A549 (cell line): ENCODE results near the gene DLG4.

Experiments used
- BHLHE40 ChIP-seq: IDR thresholded peaks from 2 replicates; pipeline ENCODE4 v1.6.1; 2012; ENCODE audit warnings: low read depth, low read length, inconsistent platforms
- JUN ChIP-seq, 2 experiments: fragments of >200 bp; sonication (Bioruptor Twin); formaldehyde crosslinking; IDR thresholded peaks; 2 replicates in 1 of 2; 3 replicates in 1 of 2; pipeline ENCODE4 v1.6.1; 2016 to 2017
- PHF8 ChIP-seq: fragments of 200-600 bp; sonication (generic); IDR thresholded peaks from 2 replicates; pipeline ENCODE4 v1.6.1; 2016; ENCODE audit warnings: low read depth, mild to moderate bottlenecking, antibody characterized with exemption, moderate library complexity, borderline replicate concordance
- POLR2A ChIP-seq: IDR thresholded peaks from 2 replicates; pipeline ENCODE4 v1.6.1; 2012; ENCODE audit warnings: mild to moderate bottlenecking, low read length
- POLR2AphosphoS2 ChIP-seq: conservative IDR thresholded peaks from 2 replicates; pipeline ENCODE4 v1.6.1; 2012; ENCODE audit warnings: low read length, improper control_type of control experiment, inconsistent platforms
- RAD21 ChIP-seq, 2 experiments: fragments of >200 bp in 1 of 2; sonication (Bioruptor Twin) in 1 of 2; formaldehyde crosslinking in 1 of 2; IDR thresholded peaks in 1 of 2; conservative IDR thresholded peaks in 1 of 2; 2 replicates in 1 of 2; 3 replicates in 1 of 2; pipeline ENCODE4 v1.6.1; 2012 to 2018; ENCODE audit warnings: inconsistent platforms in 1 of 2
- RFX5 ChIP-seq: fragments of 450-650 bp; IDR thresholded peaks from 2 replicates; pipeline ENCODE4 v1.7.1; 2014; ENCODE audit warnings: antibody characterized with exemption, mild to moderate bottlenecking, moderate library complexity
- ZFP36 ChIP-seq: fragments of 450-650 bp; IDR thresholded peaks from 2 replicates; pipeline ENCODE4 v1.6.1; 2014; ENCODE audit warnings: borderline replicate concordance; ENCODE audit not compliant: partially characterized antibody
- TF ChIP-seq, protein P1 (sequence below): fragments of >200 bp; sonication (Bioruptor Twin); formaldehyde crosslinking; IDR thresholded peaks from 3 replicates; pipeline ENCODE4 v1.5.1; 2016

DNA sequence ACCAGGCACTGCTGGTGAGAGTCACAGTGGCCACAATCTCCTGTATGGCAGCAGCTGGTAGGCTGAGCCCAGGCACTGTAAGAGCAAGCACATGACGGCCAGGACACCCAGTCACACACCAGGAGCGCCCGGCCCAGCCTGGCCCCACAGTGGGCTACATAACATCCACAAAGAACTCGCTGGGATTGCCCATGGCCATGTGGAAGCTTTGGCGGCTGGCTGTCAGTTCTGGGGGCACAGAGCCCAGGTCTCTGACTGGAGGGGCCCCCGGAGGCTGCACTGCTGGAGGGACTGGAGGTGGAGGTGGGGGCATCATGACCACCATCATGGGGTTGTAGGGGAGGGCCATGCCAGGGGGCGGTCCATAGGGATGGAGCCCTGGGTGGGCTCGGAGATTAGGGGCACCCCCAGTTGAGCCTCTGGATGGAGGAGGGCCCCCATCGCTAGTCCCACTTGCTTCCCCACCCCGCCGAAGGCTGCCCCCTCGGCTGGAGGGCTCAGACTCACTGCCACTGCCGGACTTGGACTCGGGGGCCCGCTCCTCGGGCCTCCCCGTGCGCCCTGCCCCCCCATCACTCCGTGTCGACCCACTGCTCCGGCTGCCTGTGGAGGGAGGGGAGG lies 6.2 kb upstream of the DLG4 start:
- TF ChIP-seq BHLHE40 (no peak), POLR2A (no peak), RAD21 (conservative IDR thresholded peaks at IDR 0.05 in 1 of 2, IDR thresholded peaks at IDR 0.05 in 1 of 2) (no peak), JUN (IDR thresholded peaks at IDR 0.05) (no peak), PHF8 (no peak), ZFP36 (no peak), RFX5 (no peak), POLR2AphosphoS2 (no peak)
- TF ChIP-seq, protein P1, sequence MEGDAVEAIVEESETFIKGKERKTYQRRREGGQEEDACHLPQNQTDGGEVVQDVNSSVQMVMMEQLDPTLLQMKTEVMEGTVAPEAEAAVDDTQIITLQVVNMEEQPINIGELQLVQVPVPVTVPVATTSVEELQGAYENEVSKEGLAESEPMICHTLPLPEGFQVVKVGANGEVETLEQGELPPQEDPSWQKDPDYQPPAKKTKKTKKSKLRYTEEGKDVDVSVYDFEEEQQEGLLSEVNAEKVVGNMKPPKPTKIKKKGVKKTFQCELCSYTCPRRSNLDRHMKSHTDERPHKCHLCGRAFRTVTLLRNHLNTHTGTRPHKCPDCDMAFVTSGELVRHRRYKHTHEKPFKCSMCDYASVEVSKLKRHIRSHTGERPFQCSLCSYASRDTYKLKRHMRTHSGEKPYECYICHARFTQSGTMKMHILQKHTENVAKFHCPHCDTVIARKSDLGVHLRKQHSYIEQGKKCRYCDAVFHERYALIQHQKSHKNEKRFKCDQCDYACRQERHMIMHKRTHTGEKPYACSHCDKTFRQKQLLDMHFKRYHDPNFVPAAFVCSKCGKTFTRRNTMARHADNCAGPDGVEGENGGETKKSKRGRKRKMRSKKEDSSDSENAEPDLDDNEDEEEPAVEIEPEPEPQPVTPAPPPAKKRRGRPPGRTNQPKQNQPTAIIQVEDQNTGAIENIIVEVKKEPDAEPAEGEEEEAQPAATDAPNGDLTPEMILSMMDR, result no peak
